Measurements from ENCODE around the gene CADPS. TPM values are rescaled to one million over a fixed set of nuclear protein-coding genes. Genes with fewer than 3 reads are reported as not detected.

The CADPS gene
- total RNA-seq, 6 experiments from 2014 or later = not detected

GRCh38 chr3:62550439-62550838, 324.8 kb downstream of the CADPS start:
- H3K4me3 Mint-ChIP-seq = no peak overlapping the region
- no peaks in the 10 kb centered on the region for H3K36me3 Mint-ChIP-seq (ENCODE audit: low read depth)
- H3K4me1 Mint-ChIP-seq (ENCODE audit: low read depth) = no peaks in the 10 kb centered on the region
- H3K27ac Mint-ChIP-seq = no peak overlapping the region
- H3K27me3 Mint-ChIP-seq (ENCODE audit: insufficient read depth) = peaks cover 6% of the 10 kb centered on the region
- no peak for TF ChIP-seq CTCF (IDR thresholded peaks at IDR 0.05)
- no peaks in the 10 kb centered on the region for H3K9me3 Mint-ChIP-seq
- DNase-seq = no peak

- TF ChIP-seq CTCF (IDR thresholded peaks at IDR 0.05) = no peak
- no peak overlapping the region for H3K27ac Mint-ChIP-seq
- peaks cover 6% of the 10 kb centered on the region for H3K27me3 Mint-ChIP-seq (ENCODE audit: insufficient read depth)
- no peaks in the 10 kb centered on the region for H3K4me1 Mint-ChIP-seq (ENCODE audit: low read depth)
- no peak overlapping the region for H3K4me3 Mint-ChIP-seq
- no peak for DNase-seq
- H3K36me3 Mint-ChIP-seq (ENCODE audit: low read depth) = no peaks in the 10 kb centered on the region
- no peaks in the 10 kb centered on the region for H3K9me3 Mint-ChIP-seq
Measured at GRCh38 chr3:62548528-62549205, 326.5 kb downstream of the CADPS start.

- H3K27me3 Mint-ChIP-seq (ENCODE audit: insufficient read depth) = peaks cover 5% of the 10 kb centered on the region
Measured at GRCh38 chr3:62546266-62546665, 328.9 kb downstream of the CADPS start.

GRCh38 chr3:62542185-62542584, 333.0 kb downstream of the CADPS start:
- Mint-ChIP-seq H3K4me1 (ENCODE audit: low read depth) (no peaks in the 10 kb centered on the region), H3K9me3 (no peaks in the 10 kb centered on the region), H3K27ac (no peak overlapping the region), H3K27me3 (ENCODE audit: insufficient read depth) (peaks cover 1% of the 10 kb centered on the region; the same call in 1 of the 2 replicates), H3K4me3 (no peak overlapping the region), H3K36me3 (ENCODE audit: low read depth) (no peaks in the 10 kb centered on the region)
- DNase-seq = no peak
- TF ChIP-seq CTCF (IDR thresholded peaks at IDR 0.05) = no peak

More at GRCh38 chr3:62546266-62546665, 328.9 kb downstream of the CADPS start:
- no peaks in the 10 kb centered on the region for H3K36me3 Mint-ChIP-seq (ENCODE audit: low read depth)
- no peak overlapping the region for H3K27ac Mint-ChIP-seq
- H3K4me3 Mint-ChIP-seq = no peak overlapping the region
- no peak for TF ChIP-seq CTCF (IDR thresholded peaks at IDR 0.05)
- H3K4me1 Mint-ChIP-seq (ENCODE audit: low read depth) = no peaks in the 10 kb centered on the region
- no peak for DNase-seq
- no peaks in the 10 kb centered on the region for H3K9me3 Mint-ChIP-seq

GRCh38 chr3:62539762-62540161, 335.5 kb downstream of the CADPS start:
- no peaks in the 10 kb centered on the region for H3K36me3 Mint-ChIP-seq (ENCODE audit: low read depth)
- H3K27ac Mint-ChIP-seq = no peak overlapping the region
- H3K9me3 Mint-ChIP-seq = no peaks in the 10 kb centered on the region
- no peak for DNase-seq
- H3K4me1 Mint-ChIP-seq (ENCODE audit: low read depth) = no peaks in the 10 kb centered on the region
- no peak for TF ChIP-seq CTCF (IDR thresholded peaks at IDR 0.05)
- H3K4me3 Mint-ChIP-seq = no peak overlapping the region
- H3K27me3 Mint-ChIP-seq (ENCODE audit: insufficient read depth) = peaks cover 1% of the 10 kb centered on the region

All from HFFc6 (cell line).